ENCODE data around the gene SLC22A16.

DNA sequence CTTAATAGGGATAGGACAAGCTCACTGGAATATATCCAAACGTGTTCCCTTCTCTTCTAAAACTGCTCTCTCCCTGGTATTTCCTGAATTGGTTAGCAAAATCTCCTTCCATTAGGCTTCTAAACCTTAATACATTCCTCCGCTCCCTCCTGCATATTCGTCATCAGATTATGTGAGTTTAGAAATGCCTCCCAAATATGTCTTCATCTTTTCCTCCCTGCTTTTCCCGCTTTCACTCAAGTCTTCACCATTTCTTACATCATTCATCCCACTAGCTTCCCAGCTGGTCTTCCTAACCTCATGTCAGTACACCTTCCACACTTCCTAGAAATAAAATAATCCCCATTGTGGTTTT is 26.9 kb downstream of the SLC22A16 start:
- TF ChIP-seq, protein P1, sequence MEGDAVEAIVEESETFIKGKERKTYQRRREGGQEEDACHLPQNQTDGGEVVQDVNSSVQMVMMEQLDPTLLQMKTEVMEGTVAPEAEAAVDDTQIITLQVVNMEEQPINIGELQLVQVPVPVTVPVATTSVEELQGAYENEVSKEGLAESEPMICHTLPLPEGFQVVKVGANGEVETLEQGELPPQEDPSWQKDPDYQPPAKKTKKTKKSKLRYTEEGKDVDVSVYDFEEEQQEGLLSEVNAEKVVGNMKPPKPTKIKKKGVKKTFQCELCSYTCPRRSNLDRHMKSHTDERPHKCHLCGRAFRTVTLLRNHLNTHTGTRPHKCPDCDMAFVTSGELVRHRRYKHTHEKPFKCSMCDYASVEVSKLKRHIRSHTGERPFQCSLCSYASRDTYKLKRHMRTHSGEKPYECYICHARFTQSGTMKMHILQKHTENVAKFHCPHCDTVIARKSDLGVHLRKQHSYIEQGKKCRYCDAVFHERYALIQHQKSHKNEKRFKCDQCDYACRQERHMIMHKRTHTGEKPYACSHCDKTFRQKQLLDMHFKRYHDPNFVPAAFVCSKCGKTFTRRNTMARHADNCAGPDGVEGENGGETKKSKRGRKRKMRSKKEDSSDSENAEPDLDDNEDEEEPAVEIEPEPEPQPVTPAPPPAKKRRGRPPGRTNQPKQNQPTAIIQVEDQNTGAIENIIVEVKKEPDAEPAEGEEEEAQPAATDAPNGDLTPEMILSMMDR (IDR thresholded peaks at IDR 0.05; ENCODE audit: insufficient read depth, low read length, poor library complexity, severe bottlenecking), result no peak
- TF ChIP-seq EZH2phosphoT487 (conservative IDR thresholded peaks at IDR 0.05; ENCODE audit: low read length), result no peak

Data from SU-DHL-6 (cell line).